Measurements from ENCODE around the gene GFOD1.

DNA sequence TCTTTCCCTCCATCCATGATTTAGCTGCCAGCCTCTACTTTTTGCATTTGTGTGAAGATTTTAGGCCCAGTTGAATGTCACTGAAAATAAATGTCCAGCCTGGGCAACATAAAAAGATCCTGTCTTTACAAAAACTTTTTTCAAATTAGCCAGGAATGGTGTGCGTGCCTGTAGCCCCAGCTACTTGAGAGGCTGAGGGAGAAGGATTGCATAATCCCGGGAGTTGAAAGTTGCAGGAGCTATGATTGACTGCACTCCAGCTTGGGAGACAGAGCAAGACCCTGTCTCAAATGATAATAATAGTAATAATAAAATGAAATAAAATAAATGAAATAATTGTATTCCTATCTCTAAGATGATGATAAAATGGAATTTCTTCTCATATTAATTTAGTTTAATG is 5.0 kb upstream of the GFOD1 start:
- TF ChIP-seq POLR2A (IDR thresholded peaks at IDR 0.05) = no peak
- TF ChIP-seq, protein P1, sequence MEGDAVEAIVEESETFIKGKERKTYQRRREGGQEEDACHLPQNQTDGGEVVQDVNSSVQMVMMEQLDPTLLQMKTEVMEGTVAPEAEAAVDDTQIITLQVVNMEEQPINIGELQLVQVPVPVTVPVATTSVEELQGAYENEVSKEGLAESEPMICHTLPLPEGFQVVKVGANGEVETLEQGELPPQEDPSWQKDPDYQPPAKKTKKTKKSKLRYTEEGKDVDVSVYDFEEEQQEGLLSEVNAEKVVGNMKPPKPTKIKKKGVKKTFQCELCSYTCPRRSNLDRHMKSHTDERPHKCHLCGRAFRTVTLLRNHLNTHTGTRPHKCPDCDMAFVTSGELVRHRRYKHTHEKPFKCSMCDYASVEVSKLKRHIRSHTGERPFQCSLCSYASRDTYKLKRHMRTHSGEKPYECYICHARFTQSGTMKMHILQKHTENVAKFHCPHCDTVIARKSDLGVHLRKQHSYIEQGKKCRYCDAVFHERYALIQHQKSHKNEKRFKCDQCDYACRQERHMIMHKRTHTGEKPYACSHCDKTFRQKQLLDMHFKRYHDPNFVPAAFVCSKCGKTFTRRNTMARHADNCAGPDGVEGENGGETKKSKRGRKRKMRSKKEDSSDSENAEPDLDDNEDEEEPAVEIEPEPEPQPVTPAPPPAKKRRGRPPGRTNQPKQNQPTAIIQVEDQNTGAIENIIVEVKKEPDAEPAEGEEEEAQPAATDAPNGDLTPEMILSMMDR (IDR thresholded peaks at IDR 0.05) = no peak

Data from stomach (tissue), 4 donors.